H1 (cell line): Measurements from ENCODE around the gene AQP11. TPM values are rescaled to one million over a fixed set of nuclear protein-coding genes. Genes with fewer than 3 reads are reported as not detected.

Experiments used
- CTCF ChIA-PET: fragments of 300-600 bp; sonication (Branson Sonifier 250); formaldehyde crosslinking; loops from one replicate; lab custom pipeline; 2021; ENCODE audit not compliant: partially characterized antibody; lab: Charles Lee
- POLR2A ChIA-PET: fragments of 300-600 bp; sonication (Branson Sonifier 250); formaldehyde crosslinking; loops from one replicate; lab custom pipeline; 2021; ENCODE audit warnings: inconsistent platforms; ENCODE audit not compliant: partially characterized antibody; lab: Charles Lee
- DNase-seq, 2 experiments: peaks; one replicate each; pipeline versions ENCODE4 v3.0.0 to v3.0.0-alpha.2; 2010 to 2022; ENCODE audit warnings: low spot score in 2 of 2, low read depth in 1 of 2, mixed read lengths in 1 of 2
- FAIRE-seq: peaks from 2 replicates; lab custom pipeline; 2011; peaks lifted over from hg19 to GRCh38; lab: Jason Lieb, UNC
- H2AFZ ChIP-seq: 2 replicates; pipeline ENCODE4 v1.8.1; 2012; ENCODE audit warnings: low read length, inconsistent platforms
- H2AK5ac ChIP-seq: 2 replicates; pipeline ENCODE4 v1.6.1; 2013; ENCODE audit warnings: low read depth, low read length
- H2BK120ac ChIP-seq: replicated peaks from 2 replicates; pipeline ENCODE3; 2013; ENCODE audit warnings: low read depth, low read length, inconsistent platforms
- H2BK12ac ChIP-seq: 2 replicates; pipeline ENCODE4 v1.6.1; 2013; ENCODE audit warnings: low read depth, low read length
- H2BK15ac ChIP-seq: 2 replicates; pipeline ENCODE4 v1.6.1; 2013; ENCODE audit warnings: low read length
- H2BK20ac ChIP-seq: 2 replicates; pipeline ENCODE4 v1.6.1; 2013; ENCODE audit warnings: low read length
- H2BK5ac ChIP-seq: 2 replicates; pipeline ENCODE4 v1.6.1; 2013; ENCODE audit warnings: low read depth, low read length
- H3K14ac ChIP-seq: 2 replicates; pipeline ENCODE4 v1.6.1; 2013; ENCODE audit warnings: inconsistent platforms; ENCODE audit not compliant: insufficient read length
- H3K18ac ChIP-seq: 2 replicates; pipeline ENCODE4 v1.6.1; 2013; ENCODE audit warnings: low read length; ENCODE audit errors: extremely low read depth
- H3K23ac ChIP-seq: 2 replicates; pipeline ENCODE4 v1.6.1; 2013; ENCODE audit warnings: inconsistent platforms; ENCODE audit not compliant: insufficient read length
- H3K23me2 ChIP-seq: 2 replicates; pipeline ENCODE4 v1.6.1; 2013; ENCODE audit warnings: low read depth, low read length
- H3K27ac ChIP-seq: 2 replicates; pipeline ENCODE4 v1.6.1; 2011; ENCODE audit warnings: low read depth, low read length, inconsistent platforms
- H3K27me3 ChIP-seq, 4 experiments: replicated peaks in 1 of 4; 1 replicate in 1 of 4; 2 replicates in 3 of 4; pipeline versions ENCODE4 v1.6.1 to v1.8.1; 2011 to 2013; ENCODE audit warnings: low read length in 3 of 4, mild to moderate bottlenecking in 3 of 4, inconsistent platforms in 2 of 4, mixed read lengths in 2 of 4, moderate library complexity in 1 of 4; ENCODE audit not compliant: control insufficient read depth in 3 of 4, insufficient read depth in 3 of 4; ENCODE audit errors: extremely low read depth in 1 of 4
- H3K36me3 ChIP-seq, 4 experiments: 2 replicates each; pipeline versions ENCODE4 v1.6.1 to v1.8.1; 2011 to 2013; ENCODE audit warnings: mild to moderate bottlenecking in 4 of 4, low read length in 3 of 4, moderate library complexity in 2 of 4, control low read depth in 1 of 4, inconsistent platforms in 1 of 4; ENCODE audit not compliant: insufficient read depth in 4 of 4, control insufficient read depth in 2 of 4
- H3K4ac ChIP-seq: replicated peaks from 2 replicates; pipeline ENCODE3; 2013; ENCODE audit warnings: low read length, low read depth, mixed read lengths, inconsistent platforms; ENCODE audit not compliant: insufficient read length
- H3K4me1 ChIP-seq, 4 experiments: replicated peaks in 1 of 4; 1 replicate in 1 of 4; 2 replicates in 3 of 4; pipeline versions ENCODE4 v1.6.1 to v1.8.1; 2011 to 2013; ENCODE audit warnings: low read length in 3 of 4, inconsistent platforms in 2 of 4, mixed read lengths in 1 of 4; ENCODE audit not compliant: insufficient read depth in 4 of 4, control insufficient read depth in 3 of 4
- H3K4me2 ChIP-seq, 2 experiments: 2 replicates each; pipeline versions ENCODE4 v1.6.1 to v1.8.1; 2011 to 2013; ENCODE audit warnings: low read depth in 2 of 2, low read length in 2 of 2, control low read depth in 1 of 2, inconsistent platforms in 1 of 2, mild to moderate bottlenecking in 1 of 2; ENCODE audit not compliant: insufficient read depth in 1 of 2
- H3K4me3 ChIP-seq, 4 experiments: fragments of 200-600, 300-600 bp in 1 of 4; sonication (generic), shearing (Covaris generic), sonication (Bioruptor Twin) in 1 of 4; 2 replicates each; pipeline versions ENCODE4 v1.5.1 to v1.8.1; 2011 to 2016; ENCODE audit warnings: low read length in 4 of 4, low read depth in 3 of 4, control low read depth in 2 of 4, inconsistent platforms in 2 of 4, mild to moderate bottlenecking in 2 of 4, mixed read lengths in 1 of 4, moderate library complexity in 1 of 4; ENCODE audit not compliant: insufficient read depth in 2 of 4; ENCODE audit errors: extremely low read depth in 1 of 4
- H3K56ac ChIP-seq: replicated peaks from 2 replicates; pipeline ENCODE3; 2013; ENCODE audit warnings: low read depth, mild to moderate bottlenecking, mixed read lengths, low read length, inconsistent platforms; ENCODE audit not compliant: insufficient read length
- H3K79me1 ChIP-seq: 2 replicates; pipeline ENCODE4 v1.6.1; 2013; ENCODE audit warnings: low read depth, low read length, control low read depth
- H3K79me2 ChIP-seq, 2 experiments: 2 replicates each; pipeline versions ENCODE4 v1.6.1 to v1.8.1; 2012 to 2013; ENCODE audit warnings: low read length in 2 of 2, mild to moderate bottlenecking in 2 of 2, inconsistent platforms in 1 of 2; ENCODE audit not compliant: insufficient read depth in 2 of 2, control insufficient read depth in 1 of 2
- H3K9ac ChIP-seq, 4 experiments: replicated peaks in 1 of 4; 1 replicate in 1 of 4; 2 replicates in 3 of 4; pipeline versions ENCODE4 v1.6.1 to v1.8.1; 2011 to 2013; ENCODE audit warnings: low read depth in 3 of 4, low read length in 3 of 4, control low read depth in 2 of 4, mild to moderate bottlenecking in 2 of 4, moderate library complexity in 2 of 4, inconsistent platforms in 1 of 4; ENCODE audit errors: extremely low read depth in 1 of 4
- H3K9me3 ChIP-seq, 2 experiments: 2 replicates each; pipeline versions ENCODE4 v1.6.1 to v1.8.1; 2012 to 2013; ENCODE audit warnings: mild to moderate bottlenecking in 2 of 2, moderate library complexity in 2 of 2, control low read depth in 1 of 2, inconsistent platforms in 1 of 2, low read depth in 1 of 2, low read length in 1 of 2, mixed read lengths in 1 of 2; ENCODE audit not compliant: insufficient read depth in 2 of 2
- H4K20me1 ChIP-seq, 2 experiments: replicated peaks in 1 of 2; 2 replicates each; pipeline versions ENCODE3 to v1.8.1; 2011 to 2013; ENCODE audit warnings: inconsistent platforms in 2 of 2, low read length in 2 of 2, mild to moderate bottlenecking in 1 of 2; ENCODE audit not compliant: insufficient read depth in 2 of 2, control insufficient read depth in 1 of 2
- H4K5ac ChIP-seq: 2 replicates; pipeline ENCODE4 v1.6.1; 2013; ENCODE audit warnings: low read length, low read depth, mixed read lengths, inconsistent platforms; ENCODE audit not compliant: insufficient read length
- H4K8ac ChIP-seq: 2 replicates; pipeline ENCODE4 v1.8.0; 2013; ENCODE audit warnings: mild to moderate bottlenecking, moderate library complexity, low read length, inconsistent platforms; ENCODE audit not compliant: insufficient read depth; ENCODE audit errors: extremely low read depth
- H4K91ac ChIP-seq: replicated peaks from 2 replicates; pipeline ENCODE3; 2013; ENCODE audit warnings: low read length, mixed read lengths, inconsistent platforms; ENCODE audit not compliant: insufficient read length
- BCL11A ChIP-seq, 2 experiments: IDR thresholded peaks; one replicate each; pipeline ENCODE4 v1.6.1; 2011; ENCODE audit warnings: low read depth in 2 of 2, low read length in 2 of 2, mild to moderate bottlenecking in 2 of 2
- GABPA ChIP-seq: IDR thresholded peaks from 2 replicates; pipeline ENCODE4 v1.6.1; 2011; ENCODE audit warnings: mild to moderate bottlenecking, low read length, moderate library complexity, borderline replicate concordance; ENCODE audit not compliant: insufficient read depth
- WGBS, 2 experiments: shearing (Covaris generic) in 1 of 2; methylation state at CpG; one replicate each; pipeline versions ENCODE4 v1.1.6 to v1.1.7; 2013 to 2015; ENCODE audit warnings: low lambda C conversion rate in 2 of 2, mixed read lengths in 2 of 2, inconsistent platforms in 1 of 2, low coverage in 1 of 2, missing lambda C conversion rate in 1 of 2; ENCODE audit not compliant: insufficient replicate concordance in 2 of 2, insufficient coverage in 1 of 2, insufficient read length in 1 of 2; ENCODE audit errors: extremely low coverage in 1 of 2, missing lambda C conversion rate in 1 of 2; 5-methylcytosine and 5-hydroxymethylcytosine counted together
- polyA plus RNA-seq, 7 experiments: library from polyadenylated mRNA; depleted of rRNA in 3 of 7; stranded (reverse) in 5 of 7; unstranded in 2 of 7; fragments of >200 nt in 5 of 7; fragments of 200-250 nt in 2 of 7; gene quantifications; 1 replicate in 5 of 7; 2 replicates in 1 of 7; 4 replicates in 1 of 7; pipeline versions ENCODE4 v1.2.1 to v1.2.3, GENCODE V29; 2011 to 2013; ENCODE audit warnings: missing spikeins in 2 of 7, mixed read lengths in 2 of 7
- total RNA-seq: library from RNA; stranded (reverse); fragmentation: NEBNext Ultra II Directional; extraction: Animal tissue kit (Norgen Biotek cat#: 25700); gene quantifications from 2 replicates; pipeline ENCODE4 v1.2.1, GENCODE V29; 2021

AQP11 gene
- total and polyA plus RNA-seq, 2 of the 8 experiments (the other 6 are each of a cell fraction or from before 2014, with no cell fraction given) = 1.1 to 1.6 TPM

DNA sequence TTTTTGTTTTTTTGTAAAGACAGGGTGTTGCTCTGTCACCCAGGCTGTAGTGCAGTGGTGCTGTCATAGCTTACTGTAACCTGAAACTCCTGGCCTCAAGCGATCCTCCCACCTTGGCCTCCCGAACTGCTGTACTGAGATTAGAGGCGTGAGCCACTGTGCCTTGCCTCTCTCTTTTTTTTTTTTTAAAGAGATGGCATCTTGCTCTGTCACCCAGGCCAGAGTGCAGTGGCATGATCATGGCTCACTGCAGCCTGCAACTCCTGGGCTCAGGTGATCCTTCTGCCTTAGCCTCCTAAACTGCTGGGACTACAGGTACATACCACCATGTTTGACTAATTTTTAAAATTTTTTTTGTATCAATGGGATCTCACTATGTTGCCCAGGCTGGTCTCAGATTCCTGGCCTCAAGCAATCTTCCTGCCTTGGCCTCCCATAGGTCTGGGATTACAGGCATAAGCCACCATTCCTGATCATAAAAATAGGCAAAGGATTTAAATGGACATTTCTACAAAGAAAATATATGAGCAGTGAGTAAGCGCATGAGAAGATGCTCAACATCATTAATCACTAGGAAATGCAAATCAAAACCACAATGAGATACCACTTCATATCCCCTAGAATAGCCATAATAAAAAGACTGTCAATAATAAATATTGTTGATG, 65.1 kb downstream of the AQP11 start:
- Histone ChIP-seq H3K79me1 (no peaks in the 10 kb centered on the region), H3K4me2 (no peak overlapping the region)
- POLR2A ChIA-PET = interaction anchor here (1.5 kb wide), 1 partner anchor 10 kb away, joined by 4 read pairs; no protein-coding TSS in a partner anchor

More for the DNA sequence above, 65.1 kb downstream of the AQP11 start:
- H3K23me2 ChIP-seq = no peaks in the 10 kb centered on the region
- no peaks in the 10 kb centered on the region for H4K20me1 ChIP-seq
- H2BK15ac ChIP-seq = no peak overlapping the region
- H3K27me3 ChIP-seq = no peaks in the 10 kb centered on the region
- DNase-seq (no peak), FAIRE-seq (no peak)
- H4K91ac ChIP-seq = no peak overlapping the region
- 100% methylated on average over 4 of the region's 4 CpGs; no CpG with 5 or more reads in 1 of the 2 experiments for WGBS, 2 experiments
- H2AK5ac ChIP-seq = no peak overlapping the region
- no peaks in the 10 kb centered on the region for H3K36me3 ChIP-seq
- no peak overlapping the region for H3K23ac ChIP-seq
- no peak overlapping the region for H3K27ac ChIP-seq
- H3K9me3 ChIP-seq = no peaks in the 10 kb centered on the region
- no peak overlapping the region for H2BK12ac ChIP-seq
- no peak overlapping the region for H3K4me3 ChIP-seq
- H3K56ac ChIP-seq = no peak overlapping the region
- H3K4ac ChIP-seq = no peak overlapping the region
- H4K8ac ChIP-seq = no peak overlapping the region; the same call in 1 of the 2 replicates
- H2BK5ac ChIP-seq = no peak overlapping the region
- CTCF ChIA-PET = interaction anchor here (0.6 to 0.7 kb wide), 2 partner anchors 10 to 201 kb away, joined by 3 read pairs; no protein-coding TSS in a partner anchor
- TF ChIP-seq GABPA = no peak
- TF ChIP-seq BCL11A (IDR thresholded peaks at IDR 0.05; ENCODE audit: low read depth in 2 of 2, low read length in 2 of 2) = no peak
- no peak overlapping the region for H4K5ac ChIP-seq
- H2AFZ ChIP-seq = no peak overlapping the region
- H3K79me2 ChIP-seq = no peaks in the 10 kb centered on the region
- H3K9ac ChIP-seq = no peak overlapping the region
- no peaks in the 10 kb centered on the region for H3K4me1 ChIP-seq
- no peak overlapping the region for H3K18ac ChIP-seq
- H2BK120ac ChIP-seq = no peak overlapping the region
- H3K14ac ChIP-seq = no peak overlapping the region
- H2BK20ac ChIP-seq = no peak overlapping the region
